Body of pancreas (tissue), 4 donors: Measurements from ENCODE around the gene ANKZF1.

Source experiments
- POLR2A ChIP-seq, 3 donors: fragments of 450-650 bp; IDR thresholded peaks; one replicate each; pipeline ENCODE4 v1.6.1; 2016; ENCODE audit warnings: antibody characterized with exemption in 3 of 3, mild to moderate bottlenecking in 2 of 3
- TF ChIP-seq, protein P1 (sequence below), 7 experiments: fragments of 450-650 bp in 4 of 7; fragments of 200-600 bp in 3 of 7; sonication (generic) in 3 of 7; IDR thresholded peaks; one replicate each; pipeline ENCODE4 v1.5.1; 2016 to 2019; ENCODE audit warnings: antibody characterized with exemption in 7 of 7

DNA sequence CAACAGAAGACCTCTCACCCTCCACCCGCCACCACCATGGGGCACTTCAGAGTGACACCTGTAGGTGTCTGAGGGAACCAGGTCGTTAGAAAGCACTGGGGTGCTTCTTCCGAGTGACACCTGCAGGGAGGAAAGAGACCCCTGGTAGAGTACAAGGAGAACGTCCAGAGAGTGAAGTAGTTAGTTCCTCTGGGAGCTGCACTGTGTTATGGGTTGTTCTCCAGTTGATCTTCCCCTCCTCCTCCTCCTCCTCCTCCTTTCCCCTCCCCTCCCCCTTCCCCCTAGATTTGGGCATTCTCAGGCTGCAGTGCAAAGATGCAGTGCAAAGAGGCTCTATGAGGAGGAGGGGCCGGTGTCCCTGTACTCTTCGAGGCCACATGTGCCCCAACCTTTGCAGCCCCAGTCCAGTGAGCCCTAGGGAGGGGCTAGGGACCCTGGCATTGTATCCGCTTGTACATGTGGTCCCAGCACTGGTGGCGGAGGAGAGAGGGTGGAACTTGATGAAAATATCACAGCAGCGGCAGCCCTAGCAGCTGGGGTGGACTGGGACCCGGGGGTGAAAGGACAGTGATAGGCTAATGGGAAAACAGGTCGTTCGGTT, 50.4 kb downstream of the ANKZF1 start:
- TF ChIP-seq, protein P1, sequence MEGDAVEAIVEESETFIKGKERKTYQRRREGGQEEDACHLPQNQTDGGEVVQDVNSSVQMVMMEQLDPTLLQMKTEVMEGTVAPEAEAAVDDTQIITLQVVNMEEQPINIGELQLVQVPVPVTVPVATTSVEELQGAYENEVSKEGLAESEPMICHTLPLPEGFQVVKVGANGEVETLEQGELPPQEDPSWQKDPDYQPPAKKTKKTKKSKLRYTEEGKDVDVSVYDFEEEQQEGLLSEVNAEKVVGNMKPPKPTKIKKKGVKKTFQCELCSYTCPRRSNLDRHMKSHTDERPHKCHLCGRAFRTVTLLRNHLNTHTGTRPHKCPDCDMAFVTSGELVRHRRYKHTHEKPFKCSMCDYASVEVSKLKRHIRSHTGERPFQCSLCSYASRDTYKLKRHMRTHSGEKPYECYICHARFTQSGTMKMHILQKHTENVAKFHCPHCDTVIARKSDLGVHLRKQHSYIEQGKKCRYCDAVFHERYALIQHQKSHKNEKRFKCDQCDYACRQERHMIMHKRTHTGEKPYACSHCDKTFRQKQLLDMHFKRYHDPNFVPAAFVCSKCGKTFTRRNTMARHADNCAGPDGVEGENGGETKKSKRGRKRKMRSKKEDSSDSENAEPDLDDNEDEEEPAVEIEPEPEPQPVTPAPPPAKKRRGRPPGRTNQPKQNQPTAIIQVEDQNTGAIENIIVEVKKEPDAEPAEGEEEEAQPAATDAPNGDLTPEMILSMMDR (IDR thresholded peaks at IDR 0.05): peak in 2 of 7 experiments; percentile 14 to 32
- TF ChIP-seq POLR2A (IDR thresholded peaks at IDR 0.05): no peak
